ENCODE measurements around the gene GSTA3. TPM values are rescaled to one million over a fixed set of nuclear protein-coding genes. Genes with fewer than 3 reads are reported as not detected.

GSTA3 gene
- total and polyA plus RNA-seq, 2 of the 4 experiments (the other 2 are of a cell fraction), result not detected

GRCh38 chr6:52922161-52922560 is 12.7 kb upstream of the GSTA3 start:
- Histone ChIP-seq H3K27ac (ENCODE audit: insufficient read depth, low read length) (no peak overlapping the region), H3K9ac (ENCODE audit: low read depth, low read length) (no peak overlapping the region), H3K27me3 (ENCODE audit: control insufficient read depth, insufficient read depth, low read length) (no peaks in the 10 kb centered on the region), H3K4me2 (ENCODE audit: low read depth, low read length) (no peak overlapping the region), H3K4ac (ENCODE audit: low read depth, low read length) (no peak overlapping the region), H2AFZ (replicated peaks; ENCODE audit: low read length, poor library complexity) (no peak overlapping the region), H4K8ac (ENCODE audit: low read depth in 2 of 2, low read length in 2 of 2) (no peak overlapping the region), H3K4me3 (ENCODE audit: insufficient read depth, low read depth, low read length) (no peak overlapping the region), H3K9me3 (ENCODE audit: control insufficient read depth, insufficient read depth, low read length) (no peaks in the 10 kb centered on the region), H3K23ac (ENCODE audit: low read depth, low read length) (no peak overlapping the region), H4K20me1 (ENCODE audit: insufficient read depth, low read length) (no peaks in the 10 kb centered on the region), H3K14ac (replicated peaks; ENCODE audit: low read depth, low read length) (no peak overlapping the region), H3K9me1 (ENCODE audit: insufficient read depth, low read length) (no peaks in the 10 kb centered on the region; the same call in 1 of the 2 replicates), H2BK20ac (ENCODE audit: low read depth, low read length) (no peak overlapping the region), H3K56ac (ENCODE audit: extremely low read depth, insufficient read depth, low read length) (no peak overlapping the region), H2BK5ac (ENCODE audit: low read depth, low read length, poor library complexity, severe bottlenecking) (no peak overlapping the region), H4K5ac (ENCODE audit: low read depth, low read length) (no peak overlapping the region), H3K79me1 (ENCODE audit: low read depth in 1 of 2, low read length in 2 of 2) (no peaks in the 10 kb centered on the region), H2BK15ac (ENCODE audit: low read depth, low read length) (no peak overlapping the region), H4K91ac (ENCODE audit: insufficient read depth, low read depth, low read length) (no peak overlapping the region), H3K36me3 (ENCODE audit: control insufficient read depth, insufficient read depth, low read length) (no peaks in the 10 kb centered on the region), H2BK120ac (ENCODE audit: low read depth, low read length) (no peak overlapping the region), H3K4me1 (ENCODE audit: control insufficient read depth, insufficient read depth, low read length) (peaks cover 9% of the 10 kb centered on the region; the same call in 1 of the 2 replicates), H2AK9ac (replicated peaks; ENCODE audit: low read depth, low read length, poor library complexity) (no peak overlapping the region), H2AK5ac (ENCODE audit: low read depth, low read length) (no peak overlapping the region), H3K18ac (ENCODE audit: low read depth, low read length) (no peak overlapping the region)
- intact Hi-C loops (cut with micrococcal nuclease), result loop anchor here (10.0 kb wide), 1 partner anchor 53 kb away; no protein-coding TSS in a partner anchor
- TF ChIP-seq ELK1 (IDR thresholded peaks at IDR 0.05; ENCODE audit: borderline replicate concordance, low read depth, low read length), result no peak
- no peak for TF ChIP-seq MAFK (IDR thresholded peaks at IDR 0.05; ENCODE audit: low read depth, low read length)
- no peak for TF ChIP-seq POLR2A (IDR thresholded peaks at IDR 0.05; ENCODE audit: low read depth, low read length)
- no peak for TF ChIP-seq BHLHE40 (IDR thresholded peaks at IDR 0.05; ENCODE audit: low read depth, low read length)
- no peak for TF ChIP-seq CTCF (conservative IDR thresholded peaks at IDR 0.05; ENCODE audit: low read depth, low read length)
- TF ChIP-seq CEBPB (IDR thresholded peaks at IDR 0.05; ENCODE audit: low read depth, low read length), result no peak
- no peak for TF ChIP-seq SMC3 (IDR thresholded peaks at IDR 0.05; ENCODE audit: low read depth, low read length)
- no peak for DNase-seq
- CTCF ChIA-PET, result no interaction called here
- in situ Hi-C loops (cut with MboI; ENCODE audit: low sequenced_read_pairs), result no loop called here
- no peak for ATAC-seq (ENCODE audit: low read depth)
- no TSS peak for BruUV-seq (replicated peaks)
- no CpG with 5 or more reads among the region's 10 CpGs for WGBS, 2 experiments (ENCODE audit: extremely low coverage in 2 of 2, insufficient read length in 1 of 2)
- dilution Hi-C loops (cut with HindIII; ENCODE audit: low sequenced_read_pairs, unreplicated experiment), result no loop called here
- POLR2A ChIA-PET (ENCODE audit: unreplicated experiment), result no interaction called here

Measured in IMR-90 (cell line).